Measurements from ENCODE around the gene MGAT2.

MGAT2 gene

GRCh38 chr14:49659526-49660455 is 39.2 kb downstream of the MGAT2 start:
- DNase-seq = no peak

- DNase-seq = no peak
Observed at GRCh38 chr14:49670475-49670874, 49.9 kb downstream of the MGAT2 start.
